GM18499 (cell line): ENCODE results near the gene MYRIP.

ENCODE experiments used
- ATAC-seq: cut with Tn5 transposase; IDR thresholded peaks from one replicate; pipeline ENCODE4 v1.9.1; 2021; ENCODE audit warnings: moderate number of reproducible peaks; ENCODE audit not compliant: insufficient read depth, unreplicated experiment

The MYRIP gene

DNA sequence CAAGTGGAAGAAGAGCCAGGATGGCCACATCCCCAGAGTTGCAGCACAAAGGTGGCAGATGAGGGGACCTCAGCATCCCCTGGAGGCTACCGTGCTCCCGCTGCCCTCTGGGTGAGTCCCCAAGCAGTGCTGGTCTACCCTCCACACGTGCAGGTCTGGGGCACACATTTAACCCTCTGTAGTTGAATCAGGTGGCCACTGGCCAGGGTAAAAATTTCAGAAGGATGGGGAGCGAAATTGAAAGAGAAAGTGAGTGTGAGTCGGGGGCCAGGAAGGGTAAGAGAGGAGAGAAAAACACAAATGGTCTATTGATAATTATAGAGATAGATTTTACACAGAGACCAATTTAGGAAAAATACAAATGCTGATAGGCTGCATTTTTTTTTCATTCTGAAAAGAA, 360.6 kb downstream of the MYRIP start:
- peak; percentile 17 for ATAC-seq

DNA sequence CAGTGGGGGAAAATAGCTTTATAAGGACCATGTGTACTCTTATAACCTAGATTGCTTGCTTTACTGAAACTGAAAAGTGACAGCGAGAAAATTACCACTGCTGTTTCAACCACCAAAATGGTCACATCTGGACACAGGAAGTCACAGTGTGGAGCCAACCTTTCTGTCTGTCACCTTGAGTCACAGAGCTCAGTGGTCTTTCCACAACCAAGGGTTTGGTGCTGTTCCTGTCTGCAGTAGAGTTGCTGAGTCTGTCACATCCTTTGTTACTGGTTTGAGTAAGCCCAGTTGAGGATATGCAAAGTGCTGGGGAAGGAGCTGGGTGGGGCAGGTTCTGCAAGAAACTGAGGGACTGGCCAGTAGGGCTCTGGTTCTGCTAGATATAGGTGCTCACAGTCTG, 361.0 kb downstream of the MYRIP start:
- ATAC-seq, result peak; percentile 92

DNA sequence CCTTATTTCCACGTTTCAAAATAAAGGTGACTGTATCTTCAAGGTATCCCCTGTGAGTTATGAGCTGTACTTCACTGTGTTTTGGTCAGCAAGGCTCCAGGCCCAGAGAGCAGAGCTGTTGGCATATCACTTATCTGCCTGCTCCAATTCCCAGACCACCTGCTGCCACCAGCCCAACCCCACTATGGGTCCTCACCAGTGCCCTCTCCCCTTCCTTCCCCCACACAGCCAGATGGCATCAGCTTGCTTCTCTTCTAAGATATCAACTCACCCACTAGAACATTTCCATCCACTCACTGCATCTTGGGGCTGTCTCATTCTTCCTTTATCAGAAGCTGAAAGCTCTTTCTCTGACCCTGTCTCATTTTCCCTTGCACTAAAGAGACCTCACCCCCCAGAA, 363.2 kb downstream of the MYRIP start:
- ATAC-seq, result no peak

DNA sequence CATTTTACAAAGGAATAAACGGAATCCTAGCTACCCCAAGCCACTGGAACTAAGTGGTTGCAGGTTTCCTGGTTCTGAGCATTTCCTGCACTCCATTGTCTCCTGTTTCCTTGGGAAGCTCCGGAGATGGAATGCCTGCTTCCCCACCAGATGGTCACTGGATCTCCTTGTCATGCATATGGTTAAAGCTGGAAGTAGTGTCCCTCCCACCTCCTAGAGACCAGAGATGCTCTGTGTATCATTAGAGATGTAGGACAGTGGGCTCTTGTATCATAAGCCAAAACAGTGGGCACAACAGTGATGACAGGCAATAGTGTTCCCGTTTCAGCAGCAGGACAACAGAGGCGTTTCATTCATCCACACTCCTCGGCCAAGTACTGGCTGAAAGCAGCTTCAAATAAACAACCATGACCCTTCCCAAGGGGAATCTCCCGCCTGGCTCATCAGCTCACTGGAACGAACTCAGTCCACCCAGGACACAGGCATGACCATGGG, 363.9 kb downstream of the MYRIP start:
- no peak for ATAC-seq

DNA sequence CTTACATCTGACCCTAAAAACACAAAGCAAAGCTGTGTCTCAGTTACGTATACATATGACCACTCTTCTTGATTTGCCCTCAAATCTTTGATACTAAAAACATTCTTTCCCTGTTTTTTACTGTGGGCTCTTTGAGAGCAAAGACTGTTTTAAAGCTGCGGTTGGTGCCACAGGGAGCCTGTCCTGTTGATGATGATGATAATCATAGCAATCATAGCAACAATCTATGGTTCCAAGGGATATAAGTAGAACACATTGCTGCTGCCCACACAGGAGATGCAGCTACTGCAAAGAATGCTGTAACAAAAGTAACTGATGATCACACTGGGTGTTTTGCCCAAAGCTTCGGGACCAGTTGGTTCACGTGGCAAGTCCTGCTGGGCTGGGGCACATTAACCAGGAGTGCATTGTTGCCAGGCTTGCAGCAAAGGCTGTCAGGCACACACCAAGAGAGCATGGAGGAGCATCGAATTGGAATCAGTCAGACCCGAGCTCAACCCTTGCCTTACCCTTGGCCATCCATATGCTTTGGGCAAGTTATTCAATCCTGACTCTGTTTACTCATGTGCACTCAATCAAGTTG, 368.7 kb downstream of the MYRIP start:
- ATAC-seq, result no peak

- no peak for ATAC-seq
Measured at GRCh38 chr3:40179016-40179415, 369.6 kb downstream of the MYRIP start.

GRCh38 chr3:40181182-40181581, 371.8 kb downstream of the MYRIP start:
- no peak for ATAC-seq

DNA sequence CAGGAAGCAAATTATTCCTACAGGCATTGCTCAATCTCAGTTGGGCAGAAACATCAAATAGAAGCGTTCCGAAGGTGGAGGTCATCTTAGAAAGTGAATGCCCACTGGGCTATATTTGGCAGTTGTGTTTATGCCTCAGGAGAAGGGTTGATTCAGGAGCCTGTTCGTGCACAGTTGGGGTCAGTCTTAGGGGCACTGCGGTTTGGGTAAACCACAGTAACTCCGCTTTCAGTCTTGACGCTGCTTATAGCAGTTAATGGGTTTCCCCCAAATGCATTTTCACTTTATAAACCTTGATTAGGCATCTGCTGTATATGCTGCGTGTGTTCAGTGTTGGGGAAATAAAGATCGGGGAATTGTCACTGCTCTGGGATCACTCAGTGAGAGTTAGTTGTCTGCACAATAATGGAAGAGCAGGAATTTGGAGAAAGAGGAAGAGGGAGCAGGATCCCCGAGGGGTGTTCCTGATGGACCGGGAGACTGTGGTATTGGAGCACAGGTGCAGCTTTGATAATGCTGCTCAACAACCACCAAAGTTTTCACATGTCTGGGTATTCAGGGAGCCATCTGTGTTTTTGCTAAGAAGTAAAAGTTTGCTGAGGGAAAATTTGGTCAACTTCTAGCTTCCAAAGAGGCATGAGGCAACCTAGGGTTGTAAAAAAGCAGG, 375.8 kb downstream of the MYRIP start:
- no peak for ATAC-seq

DNA sequence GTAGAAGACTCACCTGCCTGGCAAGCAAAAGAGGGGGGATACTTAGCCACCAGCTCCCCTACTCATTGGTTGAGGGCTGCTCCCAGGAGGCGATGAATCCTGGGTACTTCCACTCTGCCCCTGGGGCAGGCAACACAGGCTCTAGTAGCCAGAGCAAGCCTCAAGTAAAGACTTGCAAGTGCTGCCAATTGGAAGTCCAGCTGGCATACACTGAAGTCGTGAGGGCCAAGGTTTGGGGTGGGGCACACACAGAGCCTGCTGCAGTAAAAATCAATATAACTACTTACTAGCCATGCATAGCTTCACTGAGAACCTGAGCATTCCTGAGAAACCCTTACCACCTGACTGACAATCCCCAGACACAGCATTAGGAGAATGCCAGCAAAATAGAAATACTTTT, 377.1 kb downstream of the MYRIP start:
- ATAC-seq, result no peak

DNA sequence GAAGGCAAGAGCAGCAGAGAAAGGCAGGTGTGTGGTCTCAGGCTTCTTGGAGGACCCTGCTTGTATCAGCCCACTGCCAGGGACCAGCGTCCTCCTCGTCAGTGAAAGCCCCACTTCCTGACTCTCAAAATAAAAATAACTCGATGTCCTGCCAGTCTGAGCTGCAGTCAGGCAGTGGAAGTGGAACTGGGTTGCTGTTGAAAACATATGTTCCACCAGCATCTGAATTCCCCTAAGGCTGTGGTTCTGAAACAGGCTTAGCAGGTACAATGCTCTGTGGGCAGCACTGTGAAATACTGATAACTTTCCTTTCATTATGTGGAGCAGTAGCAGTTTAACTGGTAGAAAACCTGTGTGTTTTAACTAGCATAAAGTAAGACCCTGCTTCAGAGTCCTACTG, 378.5 kb downstream of the MYRIP start:
- peak; percentile 47 for ATAC-seq

GRCh38 chr3:40189118-40189517, 379.7 kb downstream of the MYRIP start:
- ATAC-seq, result no peak

DNA sequence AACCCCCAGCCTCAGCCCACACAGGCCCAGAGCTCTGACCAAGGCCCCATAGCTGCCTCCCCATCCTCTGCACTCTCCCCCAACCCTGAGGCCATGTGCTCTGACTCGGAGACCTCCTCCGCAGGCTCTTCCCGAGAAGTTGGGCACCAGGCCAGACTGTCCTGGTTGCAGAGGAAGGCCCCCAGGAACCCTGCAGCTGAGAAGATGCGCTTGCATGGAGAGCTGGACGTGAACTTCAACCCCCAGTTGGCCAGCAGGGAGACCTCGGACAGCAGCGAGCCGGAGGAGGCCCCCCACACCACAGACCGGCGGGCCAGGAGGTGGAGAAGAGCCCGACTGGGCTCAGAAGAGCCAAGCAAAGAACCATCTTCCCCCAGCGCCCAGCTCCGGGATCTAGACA, 380.6 kb downstream of the MYRIP start:
- no peak for ATAC-seq

DNA sequence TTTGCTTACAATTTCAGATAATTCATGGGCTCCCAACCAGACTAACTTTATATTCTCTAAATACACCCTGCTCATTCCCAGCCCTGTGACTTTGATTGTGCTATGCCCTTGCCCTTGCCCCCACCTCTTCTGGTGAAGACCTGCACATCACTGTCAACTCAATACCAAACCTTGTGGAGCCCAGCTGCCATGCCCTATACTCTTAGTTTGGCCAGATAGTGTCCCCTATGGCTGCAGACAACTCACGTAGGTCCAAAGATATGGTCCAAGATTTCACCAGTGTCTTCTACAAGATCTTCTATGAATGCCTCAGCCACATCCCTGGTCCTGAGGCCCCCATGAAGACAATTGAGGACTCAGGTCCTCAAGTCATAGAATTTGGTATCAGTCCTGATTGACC, 381.8 kb downstream of the MYRIP start:
- no peak for ATAC-seq

GRCh38 chr3:40191850-40192448, 382.5 kb downstream of the MYRIP start:
- no peak for ATAC-seq

GRCh38 chr3:40192628-40193027, 383.2 kb downstream of the MYRIP start:
- ATAC-seq, result no peak

- no peak for ATAC-seq
Measured at GRCh38 chr3:40196966-40197365, 387.6 kb downstream of the MYRIP start.

DNA sequence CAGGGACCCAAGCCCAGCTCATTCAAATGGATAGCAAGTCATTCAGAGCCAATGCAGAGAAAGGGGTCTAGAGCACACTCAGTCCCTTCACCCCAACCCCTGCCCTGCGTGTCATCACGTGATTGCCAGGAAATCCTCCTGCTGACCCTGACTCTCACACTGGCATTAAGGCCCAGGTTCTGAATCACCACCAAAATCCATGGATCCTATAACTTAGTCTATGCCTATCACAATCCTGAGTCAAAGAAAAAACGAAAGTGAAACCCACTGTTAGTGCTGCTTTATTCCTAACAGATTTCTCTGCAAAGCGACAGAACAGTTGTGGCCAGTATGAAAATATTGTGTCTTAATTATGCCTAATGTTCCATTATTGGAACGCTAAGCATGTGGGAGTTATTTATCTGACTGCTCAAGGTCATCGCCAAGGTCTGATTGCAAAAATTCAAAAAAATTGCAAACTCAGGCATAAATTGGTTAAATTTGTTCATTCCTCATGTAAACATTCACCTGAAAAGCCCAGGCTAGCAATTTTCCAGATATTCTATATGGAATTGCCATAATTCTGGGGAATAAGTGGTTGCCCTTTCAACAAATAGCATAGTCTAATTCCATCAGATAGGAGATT, 391.4 kb downstream of the MYRIP start:
- ATAC-seq, result no peak

DNA sequence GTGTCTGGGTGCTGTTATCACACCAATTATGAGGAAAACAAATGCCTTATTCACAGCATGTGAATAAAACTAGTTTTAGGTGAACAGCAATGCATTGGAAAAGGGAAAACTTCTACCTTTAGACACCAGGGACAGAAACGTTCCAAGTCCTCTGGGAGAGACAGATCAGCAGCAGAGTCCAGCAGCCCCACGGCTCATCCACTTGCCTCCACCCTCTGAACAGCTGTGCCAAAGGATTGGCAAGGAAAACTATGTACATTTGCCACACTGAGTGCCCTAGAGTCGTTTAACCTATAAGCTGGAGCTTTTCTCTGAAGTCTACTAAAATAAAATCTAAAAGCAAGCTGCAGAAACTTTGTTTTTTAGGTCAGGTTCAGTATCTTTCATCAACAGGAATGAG, 392.4 kb downstream of the MYRIP start:
- ATAC-seq, result no peak

DNA sequence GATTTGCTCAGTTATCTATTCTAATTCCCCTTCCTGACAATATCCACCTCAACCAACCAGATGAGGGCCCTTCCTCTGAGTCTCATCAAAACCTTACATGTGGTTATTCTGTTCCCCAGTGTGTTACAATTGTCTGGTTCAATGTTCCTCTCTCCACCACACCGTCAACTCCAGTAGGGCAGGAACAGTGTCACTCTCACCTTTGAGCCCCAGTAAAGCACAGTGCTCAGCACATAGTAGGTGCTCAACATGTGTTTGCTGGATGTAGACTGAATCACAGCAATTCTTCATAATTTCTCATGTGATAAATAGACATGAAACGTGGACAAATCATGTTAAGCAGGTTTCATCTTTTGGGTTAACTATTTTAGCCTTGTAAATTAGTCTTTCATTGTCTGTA, 397.1 kb downstream of the MYRIP start:
- no peak for ATAC-seq

DNA sequence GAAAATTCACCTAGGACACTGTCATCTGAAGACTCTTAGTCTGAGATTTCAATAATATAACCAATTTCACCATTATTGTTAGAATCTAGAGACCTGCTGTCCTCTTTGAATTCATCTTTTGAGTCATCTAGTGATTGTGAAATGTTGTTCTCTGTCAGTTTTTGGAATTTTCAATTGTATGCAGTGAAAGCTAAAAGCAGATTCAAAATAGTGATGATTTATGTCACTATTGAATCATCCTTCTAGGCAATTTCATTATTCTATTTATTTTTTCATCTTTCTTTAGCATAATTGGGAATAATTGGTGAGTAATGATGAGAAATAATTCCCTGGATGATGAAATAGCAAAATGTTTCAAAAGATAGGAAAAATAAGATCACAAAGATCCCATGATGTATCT, 398.4 kb downstream of the MYRIP start:
- no peak for ATAC-seq

GRCh38 chr3:40208251-40208650, 398.8 kb downstream of the MYRIP start:
- no peak for ATAC-seq
